Measurements from ENCODE around the gene SRRT.
"Not testable (repeated sequence)": the region's sequence is repeated elsewhere in the genome, so short reads cannot be mapped to it uniquely, and the experiment has no call there.

SRRT gene

DNA sequence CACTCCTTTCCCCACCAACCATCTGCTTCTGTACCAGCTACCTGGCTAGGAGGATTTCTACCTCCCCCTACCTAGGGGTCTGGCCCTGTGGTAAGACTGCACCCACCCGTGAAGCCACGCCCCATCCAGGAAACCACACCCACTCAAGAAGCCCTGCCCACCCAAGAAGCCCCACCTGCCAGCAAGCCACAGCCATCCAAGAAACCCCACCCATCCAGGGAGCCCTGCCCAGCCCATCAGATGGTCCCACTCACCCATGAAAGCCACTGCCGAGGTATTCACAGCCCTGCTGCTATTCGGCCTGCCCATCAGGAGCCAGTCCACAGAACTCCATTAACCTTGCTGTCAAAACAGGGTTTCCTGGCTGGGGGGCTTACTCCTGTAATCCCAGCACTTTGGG, 58.8 kb downstream of the SRRT start:
- no peak overlapping the region for H3K4me3 ChIP-seq (ENCODE audit: low read depth in 1 of 2, low read length in 2 of 2)
- no peaks in the 10 kb centered on the region for H3K9me3 ChIP-seq (ENCODE audit: control insufficient read depth in 1 of 2, low read length in 2 of 2)
- no peaks in the 10 kb centered on the region for H3K4me1 ChIP-seq (ENCODE audit: control insufficient read depth in 1 of 2, insufficient read depth in 2 of 2, low read length in 2 of 2)
- H3K9ac ChIP-seq (ENCODE audit: low read depth in 1 of 2, low read length in 2 of 2), result no peak overlapping the region
- no peaks in the 10 kb centered on the region for H3K36me3 ChIP-seq (ENCODE audit: control insufficient read depth in 1 of 2, insufficient read depth in 2 of 2, low read length in 2 of 2)
- no peak overlapping the region for H3K27ac ChIP-seq (ENCODE audit: low read depth, low read length)
- no peaks in the 10 kb centered on the region for H3K27me3 ChIP-seq (ENCODE audit: control insufficient read depth in 1 of 2, insufficient read depth in 2 of 2, low read length in 2 of 2)

DNA sequence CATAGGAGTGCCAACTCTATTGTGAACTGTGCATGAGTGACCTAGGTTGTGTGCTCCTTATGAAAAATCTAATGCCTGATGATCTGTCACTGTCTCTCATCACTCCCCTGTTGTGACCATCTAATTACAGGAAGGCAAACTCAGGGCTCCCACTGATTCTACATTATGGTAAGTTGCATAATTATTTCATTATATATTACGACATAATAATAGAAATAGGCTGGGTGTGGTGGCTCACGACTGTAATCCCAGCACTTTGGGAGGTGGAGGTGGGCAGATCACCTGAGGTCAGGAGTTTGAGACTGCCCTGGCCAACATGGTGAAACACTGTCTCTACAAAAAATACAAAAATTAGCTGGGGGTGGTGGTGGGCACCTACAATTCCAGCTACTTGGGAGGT, 60.5 kb downstream of the SRRT start:
- not testable (repeated sequence) for H3K9ac ChIP-seq (ENCODE audit: low read depth in 1 of 2, low read length in 2 of 2); H3K27me3 ChIP-seq (ENCODE audit: control insufficient read depth in 1 of 2, insufficient read depth in 2 of 2, low read length in 2 of 2); H3K9me3 ChIP-seq (ENCODE audit: control insufficient read depth in 1 of 2, low read length in 2 of 2); H3K4me3 ChIP-seq (ENCODE audit: low read depth in 1 of 2, low read length in 2 of 2); H3K27ac ChIP-seq (ENCODE audit: low read depth, low read length); H3K4me1 ChIP-seq (ENCODE audit: control insufficient read depth in 1 of 2, insufficient read depth in 2 of 2, low read length in 2 of 2); H3K36me3 ChIP-seq (ENCODE audit: control insufficient read depth in 1 of 2, insufficient read depth in 2 of 2, low read length in 2 of 2)

DNA sequence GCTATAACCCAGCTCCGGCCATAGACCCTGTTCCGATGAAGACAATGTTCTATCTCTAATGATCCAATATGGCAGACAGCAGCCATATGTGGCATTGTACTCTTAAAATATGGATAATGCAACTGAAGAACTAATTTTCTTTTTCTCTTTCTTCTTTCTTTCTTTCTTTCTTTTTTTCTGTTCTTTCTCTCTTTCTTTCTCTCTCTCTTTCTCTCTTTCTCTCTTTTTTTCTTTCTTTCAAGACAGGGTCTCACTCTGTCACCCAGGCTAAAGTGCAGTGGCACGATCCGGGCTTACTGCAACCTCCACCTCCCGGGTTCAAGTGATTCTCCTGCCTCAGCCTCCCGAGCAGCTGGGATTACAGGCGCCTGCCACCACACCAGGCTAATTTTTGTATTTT, 61.3 kb downstream of the SRRT start:
- H3K9ac ChIP-seq (ENCODE audit: low read depth in 1 of 2, low read length in 2 of 2); H3K27ac ChIP-seq (ENCODE audit: low read depth, low read length); H3K4me1 ChIP-seq (ENCODE audit: control insufficient read depth in 1 of 2, insufficient read depth in 2 of 2, low read length in 2 of 2); H3K4me3 ChIP-seq (ENCODE audit: low read depth in 1 of 2, low read length in 2 of 2); H3K27me3 ChIP-seq (ENCODE audit: control insufficient read depth in 1 of 2, insufficient read depth in 2 of 2, low read length in 2 of 2); H3K36me3 ChIP-seq (ENCODE audit: control insufficient read depth in 1 of 2, insufficient read depth in 2 of 2, low read length in 2 of 2); H3K9me3 ChIP-seq (ENCODE audit: control insufficient read depth in 1 of 2, low read length in 2 of 2): not testable (repeated sequence)
